NCI-H2171 (cell line): Measurements from ENCODE around the gene SMCO4.

Experiments used
- DNase-seq: peaks from one replicate; lab custom pipeline; 2025; lab: John Stamatoyannopoulos, UW

SMCO4 gene

DNA sequence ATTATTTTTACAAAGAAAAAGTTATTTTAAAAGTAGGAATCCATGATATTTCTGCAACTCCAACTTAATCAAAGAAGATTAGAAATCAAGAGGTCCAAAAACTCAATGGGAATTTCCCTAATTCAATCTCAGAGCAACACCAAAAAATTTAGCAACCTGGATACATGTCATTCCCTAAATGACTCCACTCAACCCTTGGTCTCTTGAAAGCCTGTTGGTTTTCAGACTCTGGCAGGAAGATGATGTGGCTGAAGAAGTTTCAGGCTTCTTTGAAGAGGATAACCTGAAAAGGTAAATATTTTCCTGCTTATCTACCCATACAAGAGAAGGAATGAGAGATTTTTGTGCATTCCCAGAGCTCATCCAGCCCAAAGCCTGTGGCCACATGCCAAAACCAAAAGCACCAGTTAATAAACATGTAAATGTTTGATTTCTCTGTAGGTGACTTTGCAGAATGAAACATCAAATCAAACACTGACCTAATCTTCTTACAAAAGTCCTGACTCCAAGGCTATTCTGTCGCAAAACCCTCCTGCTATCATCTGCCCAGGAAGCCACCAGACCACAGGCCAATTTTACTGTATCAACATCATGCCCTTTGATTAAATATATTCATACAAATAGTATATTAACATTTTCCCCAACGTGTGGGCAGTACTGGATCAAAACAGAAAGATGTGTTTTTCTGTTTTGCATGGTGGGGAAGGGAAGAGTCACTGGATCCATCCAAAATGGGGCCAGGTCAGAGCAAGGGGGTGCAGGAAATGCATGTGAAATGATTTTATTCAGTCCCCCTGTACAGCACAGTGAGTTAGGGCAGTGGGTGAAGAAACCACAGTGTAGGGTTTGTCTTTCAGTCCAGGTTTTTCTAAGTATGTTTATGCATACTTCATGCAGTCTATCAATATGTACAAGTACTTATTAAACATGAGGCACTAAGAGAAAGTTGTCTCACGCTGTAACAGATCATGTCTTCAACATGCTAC is 38.8 kb downstream of the SMCO4 start:
- DNase-seq = no peak

DNA sequence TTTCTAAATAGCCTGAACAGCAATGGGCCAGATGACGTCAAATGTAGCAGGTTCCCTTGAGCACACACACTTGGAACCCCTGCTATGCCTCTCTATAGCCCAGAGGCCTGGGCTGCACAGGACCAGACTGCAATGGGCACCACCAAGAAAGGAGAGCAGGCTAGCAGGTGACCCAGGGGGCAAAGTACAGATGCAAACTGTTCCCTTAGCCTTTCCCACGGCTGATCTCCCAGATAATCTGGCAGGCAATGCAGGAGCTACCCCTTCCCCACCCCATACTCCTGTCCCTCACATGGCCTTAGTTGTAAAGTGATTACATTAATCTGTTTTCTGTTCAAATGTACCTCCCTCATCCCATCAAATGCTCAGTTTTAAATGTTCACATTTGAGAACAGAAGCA is 41.3 kb downstream of the SMCO4 start:
- DNase-seq = no peak

DNA sequence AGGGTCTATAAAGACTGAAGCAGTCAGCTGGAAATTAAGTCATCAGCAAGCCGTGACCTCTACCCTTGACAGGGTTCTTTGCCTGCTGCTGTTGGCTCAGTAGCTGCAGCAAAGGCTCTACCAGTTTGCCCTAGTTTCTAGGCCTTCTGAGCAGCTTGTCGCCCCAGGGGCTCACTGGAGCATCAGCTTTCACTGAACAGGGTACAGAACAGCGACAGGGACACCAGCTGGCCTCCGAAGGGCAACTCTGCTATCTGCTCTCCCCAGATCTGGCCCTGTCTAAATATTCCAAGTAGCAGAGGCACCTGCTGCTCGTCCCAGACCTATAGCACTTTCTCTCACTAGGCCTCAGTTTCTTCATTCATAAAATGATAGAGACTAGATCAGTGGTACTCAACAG is 42.4 kb downstream of the SMCO4 start:
- no peak for DNase-seq

DNA sequence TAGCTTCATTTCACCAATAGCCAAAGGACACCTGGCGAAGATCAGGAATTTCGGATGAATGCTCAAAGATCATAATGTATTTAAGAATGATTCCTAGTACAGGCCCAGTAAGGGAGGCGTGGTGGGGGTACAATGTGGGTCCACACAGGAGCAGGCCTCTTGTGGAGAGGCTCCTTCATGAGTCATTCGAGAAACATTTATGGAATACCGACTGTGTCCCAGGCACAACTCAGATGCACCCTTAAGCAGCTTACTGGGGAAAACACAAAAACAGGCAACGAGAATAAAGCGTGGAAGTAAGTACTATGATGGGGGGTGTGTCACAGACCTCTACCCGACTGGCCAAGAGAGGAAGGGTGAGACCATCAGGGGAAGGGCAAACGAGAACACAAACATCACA is 44.5 kb downstream of the SMCO4 start:
- DNase-seq = no peak

DNA sequence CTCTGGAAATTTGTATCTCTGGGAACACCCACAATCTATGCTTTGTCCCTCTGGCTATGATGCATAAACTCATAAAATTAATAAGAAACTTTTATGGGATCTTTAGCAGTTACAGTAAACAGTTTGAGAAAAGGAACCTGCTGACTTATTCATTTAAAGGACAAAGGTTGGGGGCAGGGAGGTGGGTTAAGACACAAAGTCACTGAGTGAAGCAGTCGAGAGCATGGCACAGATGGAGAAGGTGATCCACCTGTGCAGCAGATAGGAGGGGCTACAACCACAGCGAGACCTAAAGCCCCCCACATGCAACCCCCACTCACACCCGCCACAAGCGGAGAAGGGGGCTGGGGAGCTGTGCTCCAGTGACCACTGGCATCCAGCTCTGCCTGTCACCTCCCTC is 45.0 kb downstream of the SMCO4 start:
- DNase-seq = no peak

DNA sequence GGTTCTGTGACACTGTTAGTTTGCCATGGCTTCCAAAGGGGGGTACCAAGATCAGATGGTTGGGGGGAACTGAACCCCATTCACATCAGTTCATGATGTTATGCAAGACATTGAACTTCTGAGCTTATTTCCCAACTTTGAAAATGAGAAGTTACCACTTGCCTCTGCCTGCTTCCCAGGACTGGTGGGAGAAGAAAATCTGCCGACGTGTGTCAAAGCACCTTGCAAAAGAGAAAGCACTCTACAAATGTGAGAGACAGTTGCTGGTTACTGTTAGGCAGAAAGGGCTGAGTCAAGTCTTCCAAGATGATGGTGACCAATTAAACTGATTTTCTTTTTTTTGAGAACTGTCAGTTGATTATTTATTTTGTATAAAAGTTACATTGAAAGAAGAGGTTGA is 45.6 kb downstream of the SMCO4 start:
- DNase-seq = no peak

DNA sequence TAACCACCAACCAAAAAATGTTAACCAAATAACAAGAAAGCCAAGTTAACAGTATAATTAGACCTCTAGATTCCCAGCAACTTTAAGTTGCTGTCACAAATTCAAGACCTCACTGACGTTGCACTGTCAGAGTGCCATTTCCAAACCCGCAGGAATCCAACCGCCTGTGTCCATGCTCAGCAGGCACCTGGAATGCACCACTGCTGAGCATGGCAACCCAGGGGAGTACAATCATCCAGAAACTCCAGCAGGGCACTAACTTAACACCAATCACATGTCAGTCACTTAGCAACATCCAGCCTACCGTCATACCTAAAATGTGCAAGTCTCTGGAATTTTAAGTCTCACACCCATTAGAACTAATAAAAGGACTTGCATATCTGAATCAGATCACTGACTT is 48.8 kb downstream of the SMCO4 start:
- DNase-seq = no peak

DNA sequence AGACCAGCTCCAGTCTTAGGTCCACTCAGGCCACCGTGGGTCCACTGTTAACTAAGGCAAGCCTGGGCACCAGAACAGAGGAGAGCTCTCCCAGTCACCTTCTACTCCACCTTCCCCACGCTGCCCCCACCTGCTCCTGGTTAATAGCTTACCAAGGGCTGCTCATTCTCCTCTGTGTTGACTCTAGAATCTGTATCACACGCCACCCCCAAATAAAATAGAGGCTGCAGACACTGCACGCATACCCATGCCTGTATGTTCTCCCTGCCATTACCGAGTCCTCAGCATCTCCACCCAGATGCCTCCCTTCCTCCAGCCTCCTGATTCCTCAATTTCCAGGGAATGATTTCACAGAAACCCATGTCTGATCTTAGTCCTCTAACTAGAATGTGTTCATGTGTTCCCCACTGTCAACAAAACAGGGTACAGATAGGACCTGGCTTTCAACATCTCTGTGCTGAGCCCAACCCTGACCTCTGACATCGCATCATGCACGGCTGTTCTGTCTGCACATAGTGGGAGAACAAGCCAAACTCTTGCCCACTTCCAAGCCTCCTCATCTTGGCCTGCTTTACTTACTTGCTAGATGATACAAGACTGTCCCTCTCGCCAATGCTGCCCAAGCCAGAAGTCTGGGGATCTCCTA is 49.8 kb downstream of the SMCO4 start:
- no peak for DNase-seq

DNA sequence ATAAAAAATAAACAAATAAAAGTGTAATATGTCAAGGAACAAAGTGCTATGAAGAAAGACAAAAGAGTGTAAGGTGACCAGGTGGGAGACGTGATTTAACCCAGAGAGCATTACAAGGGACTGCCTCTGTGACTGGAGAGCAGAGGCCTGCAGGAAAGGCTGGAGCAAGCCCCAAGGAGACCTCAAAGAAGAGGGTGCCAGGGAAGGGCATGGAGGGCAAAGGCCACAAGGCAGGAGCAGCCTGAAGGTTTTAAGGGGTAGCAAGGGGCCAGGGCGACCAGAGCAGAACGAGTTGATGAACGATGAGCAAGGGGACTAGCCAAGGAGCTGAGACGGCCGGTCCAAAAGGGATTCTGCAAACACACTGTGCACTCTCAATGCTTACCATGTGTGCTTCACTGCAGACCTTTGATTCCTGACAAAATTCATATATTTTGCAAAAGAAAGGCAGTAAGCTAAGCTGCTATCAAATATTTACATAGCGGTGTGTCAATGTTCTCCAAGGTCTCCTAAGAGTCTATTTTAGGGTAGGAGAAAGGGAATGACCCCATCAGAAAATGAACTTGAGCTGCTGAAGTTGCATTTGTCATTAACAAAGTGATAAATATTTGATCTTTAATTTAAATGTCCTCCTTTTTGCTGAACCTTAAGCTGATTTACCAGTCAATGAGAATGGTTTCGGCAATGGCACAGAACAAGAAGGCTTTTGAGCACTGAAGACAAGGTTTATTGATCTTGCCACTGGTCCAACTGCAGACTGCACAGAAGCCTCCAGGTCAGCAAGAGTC is 50.5 kb downstream of the SMCO4 start:
- DNase-seq = no peak

DNA sequence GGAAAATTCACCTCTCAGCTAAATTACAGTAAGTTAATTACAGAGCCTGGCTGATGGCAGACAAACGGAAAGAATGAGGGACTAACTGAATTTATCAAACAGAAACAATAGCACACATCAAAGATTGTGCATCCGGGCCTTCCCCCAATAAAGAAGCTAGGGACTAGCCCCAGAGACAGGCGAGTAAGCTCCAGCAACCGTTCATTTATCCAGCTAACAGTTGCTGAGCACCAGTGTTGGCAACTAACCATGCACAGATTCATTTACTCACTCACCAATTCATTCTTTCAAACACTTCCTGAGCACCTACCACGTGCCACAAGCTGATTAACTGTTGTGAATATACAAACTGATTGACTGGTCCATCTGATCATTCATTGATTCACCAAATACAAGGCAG is 51.2 kb downstream of the SMCO4 start:
- DNase-seq = no peak

DNA sequence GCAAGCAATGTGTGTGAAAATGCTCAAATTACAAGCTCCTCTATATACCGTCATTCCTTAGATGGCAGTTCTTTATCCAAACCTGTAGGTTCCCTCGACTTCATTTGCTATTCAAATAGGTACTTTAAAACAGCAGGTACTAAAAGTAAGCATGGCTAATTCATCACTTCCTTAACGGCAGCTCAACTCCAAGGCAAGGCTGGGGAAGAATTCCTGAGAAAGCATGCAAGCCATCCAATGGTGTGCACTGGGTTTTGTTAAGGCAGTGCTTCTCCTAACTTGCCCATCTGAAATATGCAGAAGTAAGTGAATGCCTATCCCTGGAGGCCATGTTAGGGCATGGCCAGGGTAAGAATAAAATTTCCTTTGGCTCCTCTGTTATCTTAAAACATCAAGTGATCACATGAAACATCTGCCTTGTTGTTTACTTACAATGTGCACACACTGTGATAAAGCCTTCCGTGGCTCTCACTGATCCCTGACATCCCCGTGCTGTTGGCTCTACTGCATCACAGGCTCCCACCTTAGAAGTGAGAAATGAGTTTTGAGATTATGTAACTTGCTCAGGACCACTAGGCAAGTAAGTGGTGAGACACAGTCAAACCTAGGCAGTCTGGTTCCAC is 52.1 kb downstream of the SMCO4 start:
- no peak for DNase-seq

DNA sequence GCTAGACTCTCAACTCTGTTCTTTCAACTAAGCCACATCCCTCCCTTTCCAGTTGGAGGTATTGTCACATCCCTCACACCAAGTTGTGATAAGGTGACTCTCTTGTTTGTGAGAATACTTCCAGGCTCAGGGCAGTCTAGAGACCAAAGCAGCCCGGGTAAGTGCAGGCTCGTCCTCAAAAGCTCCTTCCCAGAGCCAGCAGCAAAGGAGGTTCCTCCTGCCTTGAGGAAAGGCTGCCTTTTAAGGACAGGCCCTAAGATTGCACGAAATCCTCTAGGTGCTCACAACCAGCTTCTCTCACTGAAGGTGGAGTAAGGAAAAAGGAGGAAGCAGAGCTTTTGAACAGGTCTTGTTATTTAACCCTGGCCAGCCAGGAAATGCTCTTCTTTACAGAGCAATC is 53.4 kb downstream of the SMCO4 start:
- no peak for DNase-seq

DNA sequence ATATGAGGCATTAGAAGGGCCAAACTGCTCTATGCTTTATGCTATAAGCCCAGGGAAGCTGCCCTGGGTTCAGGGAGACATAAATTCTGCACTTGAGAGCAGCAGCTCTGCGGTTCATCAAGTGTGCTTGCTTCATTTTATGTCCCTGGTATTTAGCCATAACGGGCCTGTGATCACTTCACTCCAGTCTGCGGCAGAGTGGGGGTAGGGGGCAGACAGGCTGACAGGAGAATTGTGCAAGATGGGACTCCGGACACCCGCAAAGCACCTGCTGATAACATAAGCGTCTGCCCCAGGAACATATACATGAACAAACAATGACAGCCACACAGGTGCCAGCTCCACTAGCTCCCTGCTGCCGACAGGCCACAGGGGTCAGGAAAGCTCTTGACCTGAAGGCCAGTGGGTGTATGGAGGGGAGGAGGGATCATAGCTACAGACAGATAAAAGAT is 56.1 kb downstream of the SMCO4 start:
- no peak for DNase-seq

DNA sequence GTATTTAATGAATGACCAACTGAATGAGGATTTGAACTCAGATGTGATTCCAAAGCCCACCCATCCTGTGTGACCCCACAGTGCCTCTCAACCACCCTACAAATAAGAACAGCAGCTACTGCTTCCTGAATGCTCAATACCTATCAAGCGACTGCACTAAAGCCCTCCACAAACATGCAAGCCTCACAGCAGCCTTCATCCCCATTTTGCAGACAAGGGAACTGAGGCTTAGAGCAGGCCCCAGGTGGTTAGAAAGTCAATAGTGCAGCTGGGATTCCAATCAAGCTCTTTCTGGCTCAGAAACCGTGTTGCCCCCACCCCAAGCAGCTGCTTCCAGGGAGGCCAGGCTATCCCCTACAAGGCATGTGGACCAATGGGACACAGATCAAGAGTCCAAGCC is 57.2 kb downstream of the SMCO4 start:
- no peak for DNase-seq

DNA sequence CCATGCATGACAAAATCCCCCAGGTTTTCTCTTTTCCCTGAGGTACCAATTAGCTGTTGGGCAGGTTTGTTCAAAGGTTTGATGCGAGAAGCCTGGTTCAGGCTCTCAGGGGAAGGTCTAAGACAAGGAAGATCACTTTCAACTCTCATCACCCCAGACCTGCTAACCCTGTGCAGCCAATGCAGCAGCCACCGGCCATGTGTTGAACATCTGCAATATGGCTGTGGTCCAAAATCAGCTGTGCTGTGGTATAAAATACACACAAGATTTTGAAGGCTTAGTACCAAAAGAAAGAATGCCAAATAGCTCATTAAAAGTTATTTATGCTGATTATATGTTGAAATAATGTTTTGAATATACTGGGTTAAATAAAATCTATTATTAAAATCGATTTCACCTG is 58.5 kb downstream of the SMCO4 start:
- DNase-seq = no peak

DNA sequence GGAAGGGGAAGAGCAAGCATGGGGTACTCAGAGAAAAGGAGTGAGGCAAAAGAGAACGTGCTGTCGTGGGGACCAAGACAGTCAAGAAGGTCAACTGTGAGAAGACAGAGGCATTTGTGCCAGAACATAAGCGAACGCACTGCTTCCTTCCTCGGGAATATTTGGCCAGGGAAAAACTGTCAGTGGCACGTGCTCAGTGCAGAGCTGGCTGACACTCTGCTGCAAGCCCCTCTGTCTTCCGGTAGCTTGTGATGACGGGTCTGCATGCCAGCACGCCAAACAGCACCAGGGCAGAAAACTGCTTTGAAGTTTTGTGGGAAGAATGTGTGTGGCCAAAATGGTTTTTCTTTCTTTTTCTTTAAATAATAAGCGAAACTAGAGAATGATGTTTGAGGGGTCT is 60.6 kb downstream of the SMCO4 start:
- no peak for DNase-seq

DNA sequence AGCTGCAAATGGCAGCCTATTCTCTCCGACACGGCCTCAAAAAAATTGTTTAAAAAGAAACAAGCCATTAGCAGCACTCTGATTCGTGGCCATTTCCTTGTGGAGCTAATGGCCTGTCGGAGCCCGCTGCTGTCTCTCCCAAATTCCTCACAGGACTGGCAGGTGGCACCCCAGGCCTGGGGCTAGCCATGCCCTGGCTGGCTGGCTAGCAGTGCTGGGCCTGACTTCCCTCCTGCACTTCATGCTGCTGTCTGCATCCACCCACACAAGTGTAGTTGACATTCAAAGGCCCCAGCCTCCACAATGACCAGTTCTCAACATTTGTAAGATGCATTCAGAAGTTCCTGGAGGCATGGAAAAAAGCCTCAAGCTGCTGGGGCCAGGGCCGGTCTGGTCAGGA is 61.5 kb downstream of the SMCO4 start:
- DNase-seq = no peak

DNA sequence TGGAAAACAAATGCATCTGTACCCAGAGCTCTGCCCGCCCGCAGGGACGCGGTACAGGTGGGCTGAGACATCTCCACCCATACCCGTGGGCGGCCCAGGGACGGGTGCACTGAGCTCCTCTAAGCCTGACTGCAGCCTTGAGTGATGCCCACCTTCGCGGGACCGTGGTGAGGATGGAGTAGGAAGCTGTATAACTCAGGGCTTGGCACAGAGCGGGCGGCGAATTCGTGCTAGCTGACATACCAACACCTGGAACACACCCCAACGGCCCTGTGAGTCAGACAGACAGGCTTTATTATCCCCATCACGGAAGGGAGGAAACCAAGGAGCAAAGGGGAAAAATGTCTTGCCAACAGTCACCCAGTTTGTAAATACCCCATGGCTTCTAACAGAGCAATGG is 61.9 kb downstream of the SMCO4 start:
- no peak for DNase-seq

DNA sequence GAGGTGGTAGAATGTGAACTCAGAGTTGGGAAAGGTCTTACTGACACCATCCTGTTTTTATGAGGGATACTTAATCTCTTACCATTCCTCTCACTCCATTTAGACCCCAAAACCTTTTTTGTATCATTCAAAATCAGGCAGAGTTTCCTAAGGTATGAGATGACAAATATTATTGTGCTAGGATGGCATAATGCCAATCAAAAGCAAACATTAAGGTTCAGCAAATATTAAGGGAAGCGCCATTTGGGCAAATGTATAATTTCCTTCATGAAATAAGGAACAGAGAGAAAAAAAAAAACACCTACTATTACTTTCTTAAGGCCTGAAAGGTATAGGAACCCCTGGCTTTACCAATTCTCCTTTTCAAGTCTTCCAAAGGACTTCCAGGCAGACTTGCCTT is 62.4 kb downstream of the SMCO4 start:
- DNase-seq = no peak

DNA sequence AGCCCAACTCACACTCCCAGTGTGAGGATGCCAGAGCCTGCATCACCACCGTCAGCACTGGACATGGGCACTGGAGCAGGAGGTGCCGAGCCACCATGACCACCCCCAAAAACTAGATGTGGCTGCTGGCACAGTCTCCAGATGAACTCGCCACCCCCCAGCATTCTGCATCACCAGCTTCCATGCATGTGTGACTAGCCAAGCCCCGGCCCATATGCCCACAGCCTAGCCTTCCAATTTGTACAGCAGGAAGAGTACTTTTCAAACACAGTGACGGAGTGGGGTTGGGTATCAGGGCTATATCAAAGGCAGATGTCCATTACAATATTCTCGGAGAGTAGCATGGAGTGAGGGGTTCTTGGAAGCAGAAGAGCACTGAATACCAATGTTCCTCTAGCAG is 62.9 kb downstream of the SMCO4 start:
- DNase-seq = no peak

DNA sequence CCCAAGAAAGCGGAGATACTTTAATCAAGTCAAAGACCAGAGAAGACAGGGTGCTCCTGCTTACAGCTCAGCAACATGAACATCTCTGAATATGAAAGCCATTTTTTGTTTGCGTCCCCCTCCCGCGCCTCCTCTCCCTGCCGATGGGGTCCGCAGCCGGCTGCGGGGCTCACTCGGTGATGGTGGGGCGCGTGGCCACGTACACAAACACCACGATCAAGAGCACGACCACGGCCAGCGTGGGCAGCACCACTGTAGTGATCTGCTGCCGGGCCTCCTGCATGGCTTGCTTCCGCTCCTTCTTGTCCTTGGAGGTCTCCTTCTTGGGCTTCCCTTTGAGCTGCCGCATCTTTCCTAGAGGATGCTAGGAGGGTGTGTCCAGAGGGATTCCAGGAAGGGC is 64.3 kb downstream of the SMCO4 start:
- no peak for DNase-seq

DNA sequence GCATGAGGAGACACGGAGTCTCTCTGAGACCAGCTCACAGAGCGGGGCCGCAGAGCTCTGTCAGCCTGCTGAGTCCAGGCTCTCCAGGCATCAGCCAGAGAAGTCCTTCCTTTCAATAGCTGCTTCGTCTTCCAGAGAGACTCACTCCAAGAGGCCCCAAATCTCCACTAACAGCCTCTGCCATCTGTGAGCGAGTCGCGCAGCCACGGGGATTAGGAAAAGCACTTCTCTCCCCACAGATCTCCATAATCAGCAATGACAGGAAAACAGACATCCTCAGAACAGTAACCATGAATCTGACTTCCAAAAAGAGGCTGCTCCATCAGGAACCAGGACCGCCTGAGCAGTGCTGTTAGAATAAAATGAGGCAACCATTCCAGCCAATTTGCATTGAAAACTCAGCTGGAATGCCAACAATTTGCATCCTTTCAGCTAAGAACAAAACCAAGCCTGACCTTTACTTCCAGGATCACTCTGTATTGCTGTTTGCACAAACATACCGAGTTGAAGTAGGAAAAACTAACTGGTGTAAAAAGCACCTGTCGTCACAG is 65.4 kb downstream of the SMCO4 start:
- DNase-seq = no peak
